Cardiac muscle cell (in vitro differentiated cells and primary cell): ENCODE results near the gene KRTAP10-7. TPM values are rescaled to one million over a fixed set of nuclear protein-coding genes. Genes with fewer than 3 reads are reported as not detected.

Source experiments
- DNase-seq, 2 donors: peaks; one replicate each; pipeline versions ENCODE4 v3.0.0 to v3.0.0-alpha.2; 2010 to 2017; ENCODE audit warnings: low read depth in 1 of 2, low spot score in 1 of 2
- H3K27ac ChIP-seq: fragments of 200-600 bp; sonication (generic); 2 replicates; pipeline ENCODE4 v1.5.1; 2016
- H3K27me3 ChIP-seq: fragments of 200-600 bp; sonication (generic); 2 replicates; pipeline ENCODE4 v1.6.0; 2016; ENCODE audit warnings: control low read depth
- H3K36me3 ChIP-seq: fragments of 200-600 bp; sonication (generic); 2 replicates; pipeline ENCODE4 v1.5.1; 2016; ENCODE audit warnings: control low read depth
- H3K4me1 ChIP-seq: fragments of 200-600 bp; sonication (generic); 2 replicates; pipeline ENCODE4 v1.8.1; 2017; ENCODE audit warnings: low read depth, mild to moderate bottlenecking, mixed run types
- H3K4me3 ChIP-seq: fragments of 200-600 bp; sonication (generic); 2 replicates; pipeline ENCODE4 v1.5.1; 2016; ENCODE audit warnings: mild to moderate bottlenecking
- H3K9me3 ChIP-seq: fragments of 200-600 bp; sonication (generic); 2 replicates; pipeline ENCODE4 v1.5.1; 2017; ENCODE audit warnings: low read depth, mild to moderate bottlenecking, control low read depth
- CTCF ChIP-seq: IDR thresholded peaks from 2 replicates; pipeline ENCODE4 v1.5.1; 2012; ENCODE audit warnings: low read depth, mild to moderate bottlenecking, low read length
- polyA plus RNA-seq: library from polyadenylated mRNA; unstranded; fragments of >200 nt; fragmentation: Nextera tagmentation; extraction: Ambion mirVana; gene quantifications from 2 replicates; pipeline ENCODE4 v1.2.1, GENCODE V29; 2016
- total RNA-seq: library from RNA; depleted of rRNA; stranded (reverse); fragments of >200 nt; gene quantifications from 2 replicates; pipeline ENCODE4 v1.2.3, GENCODE V29; 2016

The KRTAP10-7 gene
- total and polyA plus RNA-seq, 2 experiments from 2014 or later: not detected

GRCh38 chr21:44615911-44616590 is 15.7 kb downstream of the KRTAP10-7 start:
- TF ChIP-seq CTCF: no peak
- Histone ChIP-seq H3K9me3 (no peaks in the 10 kb centered on the region), H3K4me3 (no peak overlapping the region), H3K27me3 (no peaks in the 10 kb centered on the region), H3K4me1 (no peaks in the 10 kb centered on the region), H3K27ac (no peak overlapping the region), H3K36me3 (no peaks in the 10 kb centered on the region)
- no peak for DNase-seq

GRCh38 chr21:44616591-44616926 is 16.2 kb downstream of the KRTAP10-7 start:
- Histone ChIP-seq H3K4me1 (no peaks in the 10 kb centered on the region), H3K4me3 (no peak overlapping the region), H3K36me3 (no peaks in the 10 kb centered on the region), H3K27me3 (no peaks in the 10 kb centered on the region), H3K9me3 (no peaks in the 10 kb centered on the region), H3K27ac (no peak overlapping the region)
- no peak for TF ChIP-seq CTCF
- no peak for DNase-seq

- Histone ChIP-seq H3K4me3 (no peak overlapping the region), H3K9me3 (no peaks in the 10 kb centered on the region), H3K4me1 (no peaks in the 10 kb centered on the region), H3K27me3 (no peaks in the 10 kb centered on the region), H3K36me3 (no peaks in the 10 kb centered on the region), H3K27ac (no peak overlapping the region)
- no peak for TF ChIP-seq CTCF
- no peak for DNase-seq
Measured at GRCh38 chr21:44617071-44617501, 16.7 kb downstream of the KRTAP10-7 start.

GRCh38 chr21:44618504-44618903 is 18.1 kb downstream of the KRTAP10-7 start:
- peak in 1 of 2 donors; percentile 9 for DNase-seq
- no peak for TF ChIP-seq CTCF
- H3K27me3 ChIP-seq: no peaks in the 10 kb centered on the region

GRCh38 chr21:44618909-44619308 is 18.5 kb downstream of the KRTAP10-7 start:
- H3K36me3 ChIP-seq: no peaks in the 10 kb centered on the region
- no peaks in the 10 kb centered on the region for H3K9me3 ChIP-seq
- no peak overlapping the region for H3K27ac ChIP-seq
- H3K4me1 ChIP-seq: no peaks in the 10 kb centered on the region
- no peak overlapping the region for H3K4me3 ChIP-seq
- no peak for DNase-seq
- no peaks in the 10 kb centered on the region for H3K27me3 ChIP-seq
- TF ChIP-seq CTCF: no peak

More at GRCh38 chr21:44618504-44618903, 18.1 kb downstream of the KRTAP10-7 start:
- Histone ChIP-seq H3K27ac (no peak overlapping the region), H3K36me3 (no peaks in the 10 kb centered on the region), H3K9me3 (no peaks in the 10 kb centered on the region), H3K4me1 (no peaks in the 10 kb centered on the region), H3K4me3 (no peak overlapping the region)
